SU-DHL-6 (cell line): ENCODE data around the gene CZIB.

Source experiments
- EZH2phosphoT487 ChIP-seq: fragments of 200-600 bp; sonication (generic), shearing (Covaris generic); conservative IDR thresholded peaks from 2 replicates; pipeline ENCODE4 v1.6.1; 2018; ENCODE audit warnings: mild to moderate bottlenecking, antibody characterized with exemption, low read length, moderate library complexity, mixed read lengths
- TF ChIP-seq, protein P1 (sequence below): fragments of 200-600 bp; sonication (generic); IDR thresholded peaks from one replicate; pipeline ENCODE4 v1.5.1; 2017; ENCODE audit warnings: antibody characterized with exemption, mild to moderate bottlenecking, low read length, moderate library complexity; ENCODE audit not compliant: insufficient read depth, poor library complexity, severe bottlenecking

DNA sequence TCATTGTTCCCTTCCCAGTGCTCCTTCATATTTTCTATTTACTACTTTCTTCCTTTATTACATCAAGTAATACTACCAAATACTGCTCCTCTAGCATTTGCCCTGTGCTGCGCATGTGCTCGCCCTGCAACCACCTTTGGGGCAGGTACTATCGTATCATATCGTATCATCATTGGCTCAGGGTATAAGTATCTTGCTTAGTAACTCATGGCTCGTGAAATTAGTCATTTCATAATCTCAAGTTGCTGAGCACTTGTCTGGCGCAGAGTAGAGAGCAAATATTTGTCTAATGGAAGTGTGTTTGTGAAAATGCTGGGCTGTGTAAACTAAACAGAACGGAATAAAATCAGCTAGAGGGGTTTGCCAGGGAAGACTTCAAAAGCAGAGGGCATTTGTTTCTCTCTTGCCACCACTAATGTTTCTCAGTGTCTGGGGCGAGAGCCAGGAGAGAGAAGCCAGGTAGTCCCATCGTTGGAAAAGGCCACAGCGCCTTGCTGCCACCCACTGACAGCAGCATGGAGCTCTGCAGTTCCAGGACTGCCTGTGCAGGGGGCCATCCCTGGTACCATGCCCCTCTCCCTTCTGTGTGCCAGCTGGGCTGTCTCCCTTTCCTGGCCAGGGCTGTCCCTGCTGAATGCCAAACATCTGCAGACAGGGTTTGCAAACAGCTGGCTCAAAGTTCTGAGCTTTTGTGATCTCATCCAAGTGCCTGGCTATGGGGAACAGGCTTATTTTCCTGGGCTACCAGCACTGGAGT lies 43.8 kb downstream of the CZIB start:
- TF ChIP-seq, protein P1, sequence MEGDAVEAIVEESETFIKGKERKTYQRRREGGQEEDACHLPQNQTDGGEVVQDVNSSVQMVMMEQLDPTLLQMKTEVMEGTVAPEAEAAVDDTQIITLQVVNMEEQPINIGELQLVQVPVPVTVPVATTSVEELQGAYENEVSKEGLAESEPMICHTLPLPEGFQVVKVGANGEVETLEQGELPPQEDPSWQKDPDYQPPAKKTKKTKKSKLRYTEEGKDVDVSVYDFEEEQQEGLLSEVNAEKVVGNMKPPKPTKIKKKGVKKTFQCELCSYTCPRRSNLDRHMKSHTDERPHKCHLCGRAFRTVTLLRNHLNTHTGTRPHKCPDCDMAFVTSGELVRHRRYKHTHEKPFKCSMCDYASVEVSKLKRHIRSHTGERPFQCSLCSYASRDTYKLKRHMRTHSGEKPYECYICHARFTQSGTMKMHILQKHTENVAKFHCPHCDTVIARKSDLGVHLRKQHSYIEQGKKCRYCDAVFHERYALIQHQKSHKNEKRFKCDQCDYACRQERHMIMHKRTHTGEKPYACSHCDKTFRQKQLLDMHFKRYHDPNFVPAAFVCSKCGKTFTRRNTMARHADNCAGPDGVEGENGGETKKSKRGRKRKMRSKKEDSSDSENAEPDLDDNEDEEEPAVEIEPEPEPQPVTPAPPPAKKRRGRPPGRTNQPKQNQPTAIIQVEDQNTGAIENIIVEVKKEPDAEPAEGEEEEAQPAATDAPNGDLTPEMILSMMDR, result no peak
- no peak for TF ChIP-seq EZH2phosphoT487
